K562 (cell line): ENCODE measurements around the gene STX12. TPM values are rescaled to one million over a fixed set of nuclear protein-coding genes. Genes with fewer than 3 reads are reported as not detected.

Experiments used
- BRF1 ChIP-seq: IDR thresholded peaks from 3 replicates; pipeline ENCODE4 v1.6.1; 2011; ENCODE audit warnings: borderline replicate concordance, mild to moderate bottlenecking; ENCODE audit not compliant: insufficient read length; ENCODE audit errors: extremely low read depth
- CBX8 ChIP-seq: fragments of 200-600 bp; sonication (generic); IDR thresholded peaks from 2 replicates; pipeline ENCODE4 v1.6.1; 2012; ENCODE audit warnings: borderline replicate concordance, mixed run types, low read depth, mild to moderate bottlenecking, moderate library complexity, mixed read lengths, low read length, control low read depth, inconsistent platforms; ENCODE audit not compliant: poor library complexity, severe bottlenecking; ENCODE audit errors: extremely low read depth
- ERF ChIP-seq: fragments of 450-650 bp; formaldehyde crosslinking; IDR thresholded peaks from 2 replicates; pipeline ENCODE4 v1.4.0; 2020; ENCODE audit warnings: mild to moderate bottlenecking, mixed read lengths
- HSF4 ChIP-seq: fragments of 250-450 bp; sonication (Bioruptor Pico); IDR thresholded peaks from 2 replicates; pipeline ENCODE4 v2.1.2; 2022; ENCODE audit warnings: mild to moderate bottlenecking, moderate library complexity, borderline replicate concordance
- KDM5B ChIP-seq: fragments of 200-600 bp; sonication (generic); IDR thresholded peaks from 2 replicates; pipeline ENCODE4 v1.6.1; 2012; ENCODE audit warnings: low read depth, mild to moderate bottlenecking, moderate library complexity, low read length, control low read depth, inconsistent platforms; ENCODE audit not compliant: insufficient replicate concordance
- MAZ ChIP-seq, 2 experiments: fragments of 450-650 bp in 1 of 2; sonication (generic) in 1 of 2; formaldehyde crosslinking; IDR thresholded peaks in 1 of 2; conservative IDR thresholded peaks in 1 of 2; 2 replicates each; pipeline versions ENCODE4 v1.4.0 to v1.5.0; 2020; ENCODE audit warnings: mild to moderate bottlenecking in 1 of 2, missing genetic modification reagents in 1 of 2
- MEIS2 ChIP-seq: fragments of 450-650 bp; IDR thresholded peaks from 2 replicates; pipeline ENCODE4 v1.6.1; 2014; ENCODE audit warnings: mild to moderate bottlenecking; ENCODE audit not compliant: partially characterized antibody
- MXI1 ChIP-seq: IDR thresholded peaks from 2 replicates; pipeline ENCODE4 v1.6.1; 2011; ENCODE audit warnings: low read depth, mild to moderate bottlenecking, improper control_type of control experiment, low read length
- MYC ChIP-seq, 2 experiments: fragments of 250-450 bp in 1 of 2; sonication (Bioruptor Pico) in 1 of 2; IDR thresholded peaks; 2 replicates each; pipeline versions ENCODE4 v1.5.1 to v1.6.1; 2012 to 2021; ENCODE audit warnings: low read depth in 2 of 2, borderline replicate concordance in 1 of 2, improper control_type of control experiment in 1 of 2, low read length in 1 of 2, mild to moderate bottlenecking in 1 of 2, moderate library complexity in 1 of 2
- TBL1XR1 ChIP-seq, 2 experiments: IDR thresholded peaks; 2 replicates each; pipeline ENCODE4 v1.6.1; 2012; ENCODE audit warnings: improper control_type of control experiment in 2 of 2, low read length in 2 of 2, mild to moderate bottlenecking in 1 of 2
- ZNF79 ChIP-seq: fragments of 250-450 bp; sonication (Bioruptor Pico); IDR thresholded peaks from 2 replicates; pipeline ENCODE4 v1.4.0; 2020; ENCODE audit warnings: low read depth, mild to moderate bottlenecking, moderate library complexity
- polyA plus RNA-seq, 8 experiments: library from polyadenylated mRNA; depleted of rRNA in 4 of 8; stranded (reverse) in 5 of 8; unstranded in 3 of 8; fragments of >200 nt; fragmentation: Nextera tagmentation in 2 of 8; fragmentation: Illumina TruSeq in 1 of 8; extraction: Ambion mirVana in 2 of 8; extraction: Trizol in 1 of 8; gene quantifications; 2 replicates each; pipeline versions ENCODE4 v1.2.1 to v1.2.3, GENCODE V29; 2011 to 2014; ENCODE audit warnings: inconsistent platforms in 1 of 8, missing spikeins in 1 of 8
- total RNA-seq, 7 experiments: library from RNA; depleted of rRNA in 6 of 7; stranded (reverse); fragments of >200 nt in 6 of 7; fragmentation: Illumina TruSeq in 2 of 7; extraction: Trizol in 2 of 7; gene quantifications; 2 replicates each; pipeline versions ENCODE4 v1.2.1 to v1.2.3, GENCODE V29; 2011 to 2021; ENCODE audit warnings: low replicate concordance in 1 of 7
- TF ChIP-seq, protein P1 (sequence below): fragments of 450-650 bp; IDR thresholded peaks from 2 replicates; pipeline ENCODE4 v1.7.1; 2018; ENCODE audit warnings: mild to moderate bottlenecking, low read depth; ENCODE audit not compliant: partially characterized antibody
- TF ChIP-seq, protein P2 (sequence below): sonication (generic); formaldehyde crosslinking; IDR thresholded peaks from 2 replicates; pipeline ENCODE4 v1.5.0; 2020; ENCODE audit warnings: missing genetic modification reagents
- TF ChIP-seq, protein P3 (sequence below): fragments of 250-450 bp; sonication (Bioruptor Pico); IDR thresholded peaks from 2 replicates; pipeline ENCODE4 v1.4.0; 2020

The STX12 gene
- total and polyA plus RNA-seq, 9 of the 15 experiments (the other 6 are each of a cell fraction or from before 2014, with no cell fraction given): 16.9 to 31.3 (median 25.7) TPM

DNA sequence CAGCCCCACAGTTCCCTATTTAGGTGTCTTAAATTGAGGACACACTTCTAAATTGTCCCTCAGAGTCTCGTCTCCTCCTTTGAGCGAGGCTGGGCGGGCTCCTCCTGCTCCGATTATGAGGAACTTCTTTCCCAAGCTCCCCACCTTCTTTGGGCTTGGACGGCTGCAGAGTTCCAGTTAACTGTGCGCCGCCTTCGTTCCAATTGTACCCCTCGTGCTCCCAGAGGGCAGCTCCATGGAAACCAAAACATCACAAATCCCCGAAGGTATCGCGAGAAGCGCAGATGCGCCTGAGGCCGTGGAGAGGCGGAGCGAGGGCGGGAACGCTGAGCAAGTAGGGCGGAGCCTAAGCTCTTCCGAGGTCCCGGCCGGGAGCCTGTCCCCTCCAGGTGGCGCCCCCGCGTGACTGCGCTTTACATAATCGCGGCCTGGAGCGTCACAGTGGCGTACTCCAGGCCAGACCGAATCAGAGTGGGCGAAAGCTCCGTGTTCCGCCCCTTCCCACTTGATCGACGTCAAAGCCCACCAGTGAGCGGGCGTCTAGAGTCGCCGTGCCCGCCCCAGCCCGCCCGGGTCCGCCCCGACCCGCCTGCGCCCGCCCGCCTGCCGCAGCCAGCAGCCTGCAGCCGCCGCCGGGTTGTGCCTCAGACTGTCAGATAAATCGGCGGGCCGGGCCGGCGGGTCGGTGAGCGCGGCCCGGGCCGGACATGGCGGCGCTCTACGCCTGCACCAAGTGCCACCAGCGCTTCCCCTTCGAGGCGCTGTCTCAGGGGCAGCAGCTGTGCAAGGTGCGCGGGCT lies 47.4 kb upstream of the STX12 start, which contains the start of gene FAM76A (continued):
- TF ChIP-seq, protein P1, sequence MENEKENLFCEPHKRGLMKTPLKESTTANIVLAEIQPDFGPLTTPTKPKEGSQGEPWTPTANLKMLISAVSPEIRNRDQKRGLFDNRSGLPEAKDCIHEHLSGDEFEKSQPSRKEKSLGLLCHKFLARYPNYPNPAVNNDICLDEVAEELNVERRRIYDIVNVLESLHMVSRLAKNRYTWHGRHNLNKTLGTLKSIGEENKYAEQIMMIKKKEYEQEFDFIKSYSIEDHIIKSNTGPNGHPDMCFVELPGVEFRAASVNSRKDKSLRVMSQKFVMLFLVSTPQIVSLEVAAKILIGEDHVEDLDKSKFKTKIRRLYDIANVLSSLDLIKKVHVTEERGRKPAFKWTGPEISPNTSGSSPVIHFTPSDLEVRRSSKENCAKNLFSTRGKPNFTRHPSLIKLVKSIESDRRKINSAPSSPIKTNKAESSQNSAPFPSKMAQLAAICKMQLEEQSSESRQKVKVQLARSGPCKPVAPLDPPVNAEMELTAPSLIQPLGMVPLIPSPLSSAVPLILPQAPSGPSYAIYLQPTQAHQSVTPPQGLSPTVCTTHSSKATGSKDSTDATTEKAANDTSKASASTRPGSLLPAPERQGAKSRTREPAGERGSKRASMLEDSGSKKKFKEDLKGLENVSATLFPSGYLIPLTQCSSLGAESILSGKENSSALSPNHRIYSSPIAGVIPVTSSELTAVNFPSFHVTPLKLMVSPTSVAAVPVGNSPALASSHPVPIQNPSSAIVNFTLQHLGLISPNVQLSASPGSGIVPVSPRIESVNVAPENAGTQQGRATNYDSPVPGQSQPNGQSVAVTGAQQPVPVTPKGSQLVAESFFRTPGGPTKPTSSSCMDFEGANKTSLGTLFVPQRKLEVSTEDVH: no peak
- TF ChIP-seq HSF4 (CRISPR knock-in tag) (no peak), TBL1XR1 (IDR thresholded peaks at IDR 0.05; ENCODE audit: low read length in 2 of 2) (peak in 1 of 2 experiments; percentile 95; a peak in 2 of 4 replicates), MXI1 (peak; percentile 73; the same call in 1 of the 2 replicates), MEIS2 (no peak), ZNF79 (CRISPR knock-in tag) (no peak), MAZ (CRISPR knock-in tag; conservative IDR thresholded peaks at IDR 0.05 in 1 of 2, IDR thresholded peaks at IDR 0.05 in 1 of 2) (peak; percentile 78 to 83), KDM5B (no peak), MYC (IDR thresholded peaks at IDR 0.05; ENCODE audit: low read depth, low read length) (peak; percentile 81), MYC (CRISPR knock-in tag; IDR thresholded peaks at IDR 0.05; ENCODE audit: borderline replicate concordance, low read depth) (no peak), CBX8 (no peak), BRF1 (no peak), ERF (CRISPR knock-in tag) (no peak)
- TF ChIP-seq, protein P2, sequence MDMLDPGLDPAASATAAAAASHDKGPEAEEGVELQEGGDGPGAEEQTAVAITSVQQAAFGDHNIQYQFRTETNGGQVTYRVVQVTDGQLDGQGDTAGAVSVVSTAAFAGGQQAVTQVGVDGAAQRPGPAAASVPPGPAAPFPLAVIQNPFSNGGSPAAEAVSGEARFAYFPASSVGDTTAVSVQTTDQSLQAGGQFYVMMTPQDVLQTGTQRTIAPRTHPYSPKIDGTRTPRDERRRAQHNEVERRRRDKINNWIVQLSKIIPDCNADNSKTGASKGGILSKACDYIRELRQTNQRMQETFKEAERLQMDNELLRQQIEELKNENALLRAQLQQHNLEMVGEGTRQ (CRISPR knock-in tag): peak; percentile 83
- TF ChIP-seq, protein P3, sequence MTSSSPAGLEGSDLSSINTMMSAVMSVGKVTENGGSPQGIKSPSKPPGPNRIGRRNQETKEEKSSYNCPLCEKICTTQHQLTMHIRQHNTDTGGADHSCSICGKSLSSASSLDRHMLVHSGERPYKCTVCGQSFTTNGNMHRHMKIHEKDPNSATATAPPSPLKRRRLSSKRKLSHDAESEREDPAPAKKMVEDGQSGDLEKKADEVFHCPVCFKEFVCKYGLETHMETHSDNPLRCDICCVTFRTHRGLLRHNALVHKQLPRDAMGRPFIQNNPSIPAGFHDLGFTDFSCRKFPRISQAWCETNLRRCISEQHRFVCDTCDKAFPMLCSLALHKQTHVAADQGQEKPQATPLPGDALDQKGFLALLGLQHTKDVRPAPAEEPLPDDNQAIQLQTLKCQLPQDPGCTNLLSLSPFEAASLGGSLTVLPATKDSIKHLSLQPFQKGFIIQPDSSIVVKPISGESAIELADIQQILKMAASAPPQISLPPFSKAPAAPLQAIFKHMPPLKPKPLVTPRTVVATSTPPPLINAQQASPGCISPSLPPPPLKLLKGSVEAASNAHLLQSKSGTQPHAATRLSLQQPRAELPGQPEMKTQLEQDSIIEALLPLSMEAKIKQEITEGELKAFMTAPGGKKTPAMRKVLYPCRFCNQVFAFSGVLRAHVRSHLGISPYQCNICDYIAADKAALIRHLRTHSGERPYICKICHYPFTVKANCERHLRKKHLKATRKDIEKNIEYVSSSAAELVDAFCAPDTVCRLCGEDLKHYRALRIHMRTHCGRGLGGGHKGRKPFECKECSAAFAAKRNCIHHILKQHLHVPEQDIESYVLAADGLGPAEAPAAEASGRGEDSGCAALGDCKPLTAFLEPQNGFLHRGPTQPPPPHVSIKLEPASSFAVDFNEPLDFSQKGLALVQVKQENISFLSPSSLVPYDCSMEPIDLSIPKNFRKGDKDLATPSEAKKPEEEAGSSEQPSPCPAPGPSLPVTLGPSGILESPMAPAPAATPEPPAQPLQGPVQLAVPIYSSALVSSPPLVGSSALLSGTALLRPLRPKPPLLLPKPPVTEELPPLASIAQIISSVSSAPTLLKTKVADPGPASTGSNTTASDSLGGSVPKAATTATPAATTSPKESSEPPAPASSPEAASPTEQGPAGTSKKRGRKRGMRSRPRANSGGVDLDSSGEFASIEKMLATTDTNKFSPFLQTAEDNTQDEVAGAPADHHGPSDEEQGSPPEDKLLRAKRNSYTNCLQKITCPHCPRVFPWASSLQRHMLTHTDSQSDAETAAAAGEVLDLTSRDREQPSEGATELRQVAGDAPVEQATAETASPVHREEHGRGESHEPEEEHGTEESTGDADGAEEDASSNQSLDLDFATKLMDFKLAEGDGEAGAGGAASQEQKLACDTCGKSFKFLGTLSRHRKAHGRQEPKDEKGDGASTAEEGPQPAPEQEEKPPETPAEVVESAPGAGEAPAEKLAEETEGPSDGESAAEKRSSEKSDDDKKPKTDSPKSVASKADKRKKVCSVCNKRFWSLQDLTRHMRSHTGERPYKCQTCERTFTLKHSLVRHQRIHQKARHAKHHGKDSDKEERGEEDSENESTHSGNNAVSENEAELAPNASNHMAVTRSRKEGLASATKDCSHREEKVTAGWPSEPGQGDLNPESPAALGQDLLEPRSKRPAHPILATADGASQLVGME (CRISPR knock-in tag): no peak
